GM23338 (cell line): Measurements from ENCODE around the gene PLEKHG4. TPM values are rescaled to one million over a fixed set of nuclear protein-coding genes. Genes with fewer than 3 reads are reported as not detected.

Experiments used
- ATAC-seq: fragments of 200-7000 bp; cut with Tn5 transposase; 3 replicates; pipeline ENCODE4 v1.9.1; 2020
- DNase-seq: peaks from one replicate; pipeline ENCODE4 v3.0.0-alpha.2; 2015; ENCODE audit warnings: low spot score
- H2AFZ ChIP-seq: fragments of 200-600 bp; sonication (generic); 2 replicates; pipeline ENCODE4 v1.8.0; 2016; ENCODE audit warnings: antibody characterized with exemption, mild to moderate bottlenecking, moderate library complexity
- H3F3A ChIP-seq: fragments of 200-600 bp; sonication (generic); replicated peaks from 2 replicates; pipeline ENCODE4 v1.8.0; 2017; ENCODE audit warnings: antibody characterized with exemption, mixed run types, low read depth
- H3K27ac ChIP-seq: fragments of 200-600 bp; sonication (generic); 2 replicates; pipeline ENCODE4 v1.6.1; 2016; ENCODE audit warnings: low read depth
- H3K27me3 ChIP-seq: fragments of 200-600 bp; sonication (generic); 2 replicates; pipeline ENCODE4 v1.8.0; 2016; ENCODE audit warnings: mild to moderate bottlenecking, mixed run types, moderate library complexity; ENCODE audit not compliant: insufficient read depth
- H3K36me3 ChIP-seq: fragments of 200-600 bp; sonication (generic); 2 replicates; pipeline ENCODE4 v1.8.0; 2016; ENCODE audit warnings: mild to moderate bottlenecking; ENCODE audit not compliant: insufficient read depth
- H3K4me1 ChIP-seq: fragments of 200-600 bp; sonication (generic); 2 replicates; pipeline ENCODE4 v1.8.0; 2016; ENCODE audit warnings: mild to moderate bottlenecking, moderate library complexity; ENCODE audit not compliant: insufficient read depth
- H3K4me2 ChIP-seq: fragments of 200-600 bp; sonication (generic); 2 replicates; pipeline ENCODE4 v1.7.1; 2017; ENCODE audit warnings: mixed run types
- H3K4me3 ChIP-seq: fragments of 200-600 bp; sonication (generic); 2 replicates; pipeline ENCODE4 v1.6.1; 2016; ENCODE audit warnings: mixed run types
- H3K79me2 ChIP-seq: fragments of 200-600 bp; sonication (generic); replicated peaks from 2 replicates; pipeline ENCODE4 v1.8.0; 2017; ENCODE audit warnings: mild to moderate bottlenecking; ENCODE audit not compliant: insufficient read depth
- H3K9me2 ChIP-seq: fragments of 200-600 bp; sonication (generic); 2 replicates; pipeline ENCODE4 v1.8.0; 2017; ENCODE audit not compliant: insufficient read depth
- H4K20me1 ChIP-seq: fragments of 200-600 bp; sonication (generic); replicated peaks from 2 replicates; pipeline ENCODE4 v1.8.0; 2017; ENCODE audit warnings: mild to moderate bottlenecking; ENCODE audit not compliant: insufficient read depth
- H3K27ac Mint-ChIP-seq: 2 replicates; pipeline ENCODE4 v1.8.0; 2020; ENCODE audit warnings: inconsistent platforms, mild to moderate bottlenecking, moderate library complexity, mixed read lengths
- H3K27me3 Mint-ChIP-seq: 3 replicates; pipeline ENCODE4 v1.8.0; 2022; ENCODE audit warnings: low read depth, mild to moderate bottlenecking, moderate library complexity, mixed read lengths, inconsistent platforms; ENCODE audit not compliant: insufficient read depth, poor library complexity
- H3K36me3 Mint-ChIP-seq: 3 replicates; pipeline ENCODE4 v1.8.0; 2021; ENCODE audit warnings: low read depth, mild to moderate bottlenecking, inconsistent platforms, moderate library complexity, mixed read lengths
- H3K4me1 Mint-ChIP-seq: 3 replicates; pipeline ENCODE4 v1.8.0; 2020; ENCODE audit warnings: mild to moderate bottlenecking, inconsistent platforms, mixed read lengths
- H3K4me3 Mint-ChIP-seq: 3 replicates; pipeline ENCODE4 v1.8.0; 2021; ENCODE audit warnings: moderate library complexity, mild to moderate bottlenecking, inconsistent platforms, mixed read lengths
- H3K9me3 Mint-ChIP-seq: 3 replicates; pipeline ENCODE4 v1.8.0; 2020; ENCODE audit warnings: moderate library complexity, mild to moderate bottlenecking, inconsistent platforms, mixed read lengths
- CREB1 ChIP-seq: fragments of 250-450 bp; sonication (Bioruptor Pico); IDR thresholded peaks from 2 replicates; pipeline ENCODE4 v1.5.0; 2020; ENCODE audit warnings: low read depth, mild to moderate bottlenecking, moderate library complexity
- CTCF ChIP-seq, 2 experiments: fragments of 200-600 bp in 1 of 2; sonication (generic) in 1 of 2; conservative IDR thresholded peaks; 2 replicates each; pipeline versions ENCODE4 v1.5.1 to v1.6.1; 2016 to 2017; ENCODE audit warnings: antibody characterized with exemption in 2 of 2, low read depth in 2 of 2, mild to moderate bottlenecking in 2 of 2, moderate library complexity in 1 of 2
- ETS1 ChIP-seq: IDR thresholded peaks from 2 replicates; pipeline ENCODE4 v1.6.1; 2016; ENCODE audit warnings: antibody characterized with exemption
- EZH2 ChIP-seq: fragments of 200-600 bp; sonication (generic); IDR thresholded peaks from one replicate; pipeline ENCODE4 v1.8.0; 2017; ENCODE audit warnings: antibody characterized with exemption, mild to moderate bottlenecking, low read depth; ENCODE audit not compliant: unreplicated experiment
- EZH2phosphoT487 ChIP-seq: fragments of 200-600 bp; sonication (generic); IDR thresholded peaks from one replicate; pipeline ENCODE4 v1.8.1; 2018; ENCODE audit warnings: antibody characterized with exemption; ENCODE audit not compliant: unreplicated experiment
- JUNB ChIP-seq: IDR thresholded peaks from one replicate; pipeline ENCODE4 v1.6.1; 2016; ENCODE audit warnings: antibody characterized with exemption; ENCODE audit not compliant: unreplicated experiment
- NANOG ChIP-seq: IDR thresholded peaks from 2 replicates; pipeline ENCODE4 v1.6.1; 2016; ENCODE audit warnings: antibody characterized with exemption, borderline replicate concordance
- POLR2AphosphoS5 ChIP-seq: IDR thresholded peaks from 2 replicates; pipeline ENCODE4 v1.6.1; 2016; ENCODE audit warnings: antibody characterized with exemption, low read depth
- REST ChIP-seq: IDR thresholded peaks from one replicate; pipeline ENCODE4 v1.6.1; 2018; ENCODE audit warnings: antibody characterized with exemption; ENCODE audit not compliant: unreplicated experiment
- STAT1 ChIP-seq: IDR thresholded peaks from one replicate; pipeline ENCODE4 v1.6.1; 2016; ENCODE audit warnings: antibody characterized with exemption; ENCODE audit not compliant: unreplicated experiment
- ZNF114 ChIP-seq: fragments of 250-450 bp; sonication (Bioruptor Pico); IDR thresholded peaks from 2 replicates; pipeline ENCODE4 v1.5.0; 2020; ENCODE audit warnings: mild to moderate bottlenecking, moderate library complexity
- ZNF331 ChIP-seq: fragments of 250-450 bp; sonication (Bioruptor Pico); IDR thresholded peaks from 2 replicates; pipeline ENCODE4 v1.5.0; 2020; ENCODE audit warnings: low read depth, mild to moderate bottlenecking, moderate library complexity
- ZNF462 ChIP-seq: fragments of 250-450 bp; sonication (Bioruptor Pico); IDR thresholded peaks from 2 replicates; pipeline ENCODE4 v1.5.0; 2020; ENCODE audit warnings: mild to moderate bottlenecking, moderate library complexity
- polyA plus RNA-seq: library from polyadenylated mRNA; unstranded; fragments of >200 nt; fragmentation: Nextera tagmentation; extraction: Ambion mirVana; gene quantifications from 2 replicates; pipeline ENCODE4 v1.2.1, GENCODE V29; 2016
- total RNA-seq: library from RNA; depleted of rRNA; stranded (reverse); fragments of >200 nt; shearing (Covaris generic); gene quantifications from 2 replicates; pipeline ENCODE4 v1.2.3, GENCODE V29; 2014

Gene PLEKHG4
- total and polyA plus RNA-seq, 2 experiments from 2014 or later: 3.2 to 10.3 TPM

GRCh38 chr16:67258161-67258835, 21.0 kb upstream of the PLEKHG4 start:
- no peak overlapping the region for H3K4me3 Mint-ChIP-seq
- no peaks in the 10 kb centered on the region for H3K27me3 ChIP-seq
- H3K27me3 Mint-ChIP-seq: peaks cover 11% of the 10 kb centered on the region
- no peaks in the 10 kb centered on the region for H3F3A ChIP-seq
- no peak overlapping the region for H3K27ac ChIP-seq
- H3K4me1 Mint-ChIP-seq: peaks cover 4% of the 10 kb centered on the region; the same call in 2 of the 3 replicates
- no peaks in the 10 kb centered on the region for H3K4me1 ChIP-seq
- H3K36me3 Mint-ChIP-seq: peaks cover 5% of the 10 kb centered on the region; the same call in 2 of the 3 replicates
- H3K9me2 ChIP-seq: no peaks in the 10 kb centered on the region
- no peaks in the 10 kb centered on the region for H3K9me3 Mint-ChIP-seq
- no peak overlapping the region for H3K4me2 ChIP-seq
- no peak overlapping the region for H2AFZ ChIP-seq
- no peak for TF ChIP-seq EZH2phosphoT487
- no peak for TF ChIP-seq CTCF (conservative IDR thresholded peaks at IDR 0.05; ENCODE audit: low read depth in 2 of 2)
- no peak for TF ChIP-seq ZNF114 (CRISPR knock-in tag)
- no peak for TF ChIP-seq STAT1
- TF ChIP-seq REST: no peak
- no peak for TF ChIP-seq JUNB
- no peak for TF ChIP-seq ZNF462
- no peak for TF ChIP-seq ETS1
- no peak for TF ChIP-seq POLR2AphosphoS5
- TF ChIP-seq ZNF331: no peak
- no peak for TF ChIP-seq CREB1 (CRISPR knock-in tag)
- TF ChIP-seq EZH2: no peak
- no peak for TF ChIP-seq NANOG
- no peaks in the 10 kb centered on the region; the same call in none of the 2 replicates for H4K20me1 ChIP-seq
- H3K36me3 ChIP-seq: no peaks in the 10 kb centered on the region
- ATAC-seq (no peak), DNase-seq (no peak)
- H3K27ac Mint-ChIP-seq: no peak overlapping the region
- H3K79me2 ChIP-seq: no peaks in the 10 kb centered on the region
- no peak overlapping the region for H3K4me3 ChIP-seq
